ENCODE measurements around the gene INTS11. TPM values are rescaled to one million over a fixed set of nuclear protein-coding genes. Genes with fewer than 3 reads are reported as not detected.

INTS11 gene
- total and polyA plus RNA-seq, 9 of the 15 experiments (the other 6 are each of a cell fraction or from before 2014, with no cell fraction given) = 3.6 to 183 (median 110) TPM

DNA sequence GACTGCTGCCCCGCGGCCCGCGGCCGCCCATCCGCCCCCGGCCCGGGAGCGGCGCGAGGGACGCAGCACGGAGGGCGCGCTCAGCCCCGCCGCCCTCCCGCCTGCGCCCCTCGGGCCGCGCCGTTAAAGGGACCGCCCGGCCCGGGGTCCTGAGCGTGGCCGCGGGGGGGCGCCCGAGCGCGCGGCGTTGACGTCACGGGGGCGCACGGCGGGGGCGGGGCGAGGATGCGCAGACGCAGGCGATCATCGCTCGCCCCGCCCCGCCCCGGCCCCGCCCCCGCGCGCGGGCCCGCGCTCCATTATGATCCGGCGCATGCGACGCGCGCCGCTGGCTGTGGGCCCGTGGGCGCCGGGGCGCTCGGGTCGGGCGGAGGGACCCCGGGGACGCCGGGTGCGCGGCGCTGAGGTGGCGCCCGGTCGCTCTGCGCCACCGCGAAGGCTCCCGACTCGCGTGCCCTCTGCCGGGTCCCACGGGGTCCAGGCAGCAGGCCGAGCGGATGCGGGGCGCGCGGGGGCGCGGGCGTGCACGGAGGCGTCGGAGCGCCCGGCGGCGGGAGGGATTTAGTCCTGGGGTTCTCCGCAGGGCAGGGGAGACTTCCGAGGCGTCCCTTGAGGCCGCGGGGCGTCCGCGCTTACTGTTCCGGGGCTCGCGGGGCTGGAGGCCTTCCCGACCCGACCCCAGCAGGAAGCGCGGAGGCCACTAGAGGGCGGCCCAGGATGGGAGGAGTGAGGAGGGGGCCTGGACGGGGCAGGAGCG, 25.0 kb upstream of the INTS11 start, which contains the start of gene DVL1 (continued):
- TF ChIP-seq HMG20B (CRISPR knock-in tag; IDR thresholded peaks at IDR 0.05) (no peak), ZNF764 (CRISPR knock-in tag; IDR thresholded peaks at IDR 0.05; ENCODE audit: low read depth) (no peak), ARID1B (IDR thresholded peaks at IDR 0.05) (no peak), JUND (IDR thresholded peaks at IDR 0.05; ENCODE audit: borderline replicate concordance, low read depth, low read length) (0 out of 2 replicates have a peak, but pooled peaks have one; percentile 2), JUND (tag; IDR thresholded peaks at IDR 0.05; ENCODE audit: borderline replicate concordance, low read depth, low read length) (no peak), BRCA1 (IDR thresholded peaks at IDR 0.05) (no peak), BRCA1 (CRISPR knock-in tag; IDR thresholded peaks at IDR 0.05) (no peak), CBX2 (IDR thresholded peaks at IDR 0.05; ENCODE audit: insufficient read depth, low read length, poor library complexity, severe bottlenecking) (no peak), XRCC4 (IDR thresholded peaks at IDR 0.05; ENCODE audit: extremely low read depth, insufficient read depth, insufficient read length) (no peak), SAFB2 (IDR thresholded peaks at IDR 0.05; ENCODE audit: borderline replicate concordance, low read depth, low read length, severe bottlenecking) (no peak), ILF3 (IDR thresholded peaks at IDR 0.05; ENCODE audit: borderline replicate concordance) (peak; percentile 91; the same call in 1 of the 2 replicates), CBX1 (IDR thresholded peaks at IDR 0.05; ENCODE audit: low read depth) (no peak), CREM (IDR thresholded peaks at IDR 0.05; ENCODE audit: low read depth) (peak; percentile 89), ZZZ3 (IDR thresholded peaks at IDR 0.05) (no peak), TAF9B (IDR thresholded peaks at IDR 0.05; ENCODE audit: partially characterized antibody) (no peak), PTRF (tag; IDR thresholded peaks at IDR 0.05) (no peak), ZNF197 (CRISPR knock-in tag; IDR thresholded peaks at IDR 0.05; ENCODE audit: low read depth) (peak; percentile 80; the same call in 1 of the 2 replicates)
- TF ChIP-seq, protein P1, sequence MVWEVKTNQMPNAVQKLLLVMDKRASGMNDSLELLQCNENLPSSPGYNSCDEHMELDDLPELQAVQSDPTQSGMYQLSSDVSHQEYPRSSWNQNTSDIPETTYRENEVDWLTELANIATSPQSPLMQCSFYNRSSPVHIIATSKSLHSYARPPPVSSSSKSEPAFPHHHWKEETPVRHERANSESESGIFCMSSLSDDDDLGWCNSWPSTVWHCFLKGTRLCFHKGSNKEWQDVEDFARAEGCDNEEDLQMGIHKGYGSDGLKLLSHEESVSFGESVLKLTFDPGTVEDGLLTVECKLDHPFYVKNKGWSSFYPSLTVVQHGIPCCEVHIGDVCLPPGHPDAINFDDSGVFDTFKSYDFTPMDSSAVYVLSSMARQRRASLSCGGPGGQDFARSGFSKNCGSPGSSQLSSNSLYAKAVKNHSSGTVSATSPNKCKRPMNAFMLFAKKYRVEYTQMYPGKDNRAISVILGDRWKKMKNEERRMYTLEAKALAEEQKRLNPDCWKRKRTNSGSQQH (CRISPR knock-in tag; IDR thresholded peaks at IDR 0.05) = no peak
- TF ChIP-seq, protein P2, sequence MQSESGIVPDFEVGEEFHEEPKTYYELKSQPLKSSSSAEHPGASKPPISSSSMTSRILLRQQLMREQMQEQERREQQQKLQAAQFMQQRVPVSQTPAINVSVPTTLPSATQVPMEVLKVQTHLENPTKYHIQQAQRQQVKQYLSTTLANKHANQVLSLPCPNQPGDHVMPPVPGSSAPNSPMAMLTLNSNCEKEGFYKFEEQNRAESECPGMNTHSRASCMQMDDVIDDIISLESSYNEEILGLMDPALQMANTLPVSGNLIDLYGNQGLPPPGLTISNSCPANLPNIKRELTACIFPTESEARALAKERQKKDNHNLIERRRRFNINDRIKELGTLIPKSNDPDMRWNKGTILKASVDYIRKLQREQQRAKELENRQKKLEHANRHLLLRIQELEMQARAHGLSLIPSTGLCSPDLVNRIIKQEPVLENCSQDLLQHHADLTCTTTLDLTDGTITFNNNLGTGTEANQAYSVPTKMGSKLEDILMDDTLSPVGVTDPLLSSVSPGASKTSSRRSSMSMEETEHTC (IDR thresholded peaks at IDR 0.05) = no peak
- TF ChIP-seq, protein P3, sequence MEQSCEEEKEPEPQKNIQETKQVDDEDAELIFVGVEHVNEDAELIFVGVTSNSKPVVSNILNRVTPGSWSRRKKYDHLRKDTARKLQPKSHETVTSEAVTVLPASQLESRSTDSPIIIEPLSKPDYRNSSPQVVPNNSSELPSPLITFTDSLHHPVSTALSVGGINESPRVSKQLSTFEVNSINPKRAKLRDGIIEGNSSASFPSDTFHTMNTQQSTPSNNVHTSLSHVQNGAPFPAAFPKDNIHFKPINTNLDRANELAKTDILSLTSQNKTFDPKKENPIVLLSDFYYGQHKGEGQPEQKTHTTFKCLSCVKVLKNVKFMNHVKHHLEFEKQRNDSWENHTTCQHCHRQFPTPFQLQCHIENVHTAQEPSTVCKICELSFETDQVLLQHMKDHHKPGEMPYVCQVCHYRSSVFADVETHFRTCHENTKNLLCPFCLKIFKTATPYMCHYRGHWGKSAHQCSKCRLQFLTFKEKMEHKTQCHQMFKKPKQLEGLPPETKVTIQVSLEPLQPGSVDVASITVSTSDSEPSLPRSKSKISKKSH (CRISPR knock-in tag; IDR thresholded peaks at IDR 0.05) = no peak
- TF ChIP-seq, protein P4, sequence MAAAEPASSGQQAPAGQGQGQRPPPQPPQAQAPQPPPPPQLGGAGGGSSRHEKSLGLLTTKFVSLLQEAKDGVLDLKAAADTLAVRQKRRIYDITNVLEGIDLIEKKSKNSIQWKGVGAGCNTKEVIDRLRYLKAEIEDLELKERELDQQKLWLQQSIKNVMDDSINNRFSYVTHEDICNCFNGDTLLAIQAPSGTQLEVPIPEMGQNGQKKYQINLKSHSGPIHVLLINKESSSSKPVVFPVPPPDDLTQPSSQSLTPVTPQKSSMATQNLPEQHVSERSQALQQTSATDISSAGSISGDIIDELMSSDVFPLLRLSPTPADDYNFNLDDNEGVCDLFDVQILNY (CRISPR knock-in tag; IDR thresholded peaks at IDR 0.05) = no peak
- TF ChIP-seq, protein P5, sequence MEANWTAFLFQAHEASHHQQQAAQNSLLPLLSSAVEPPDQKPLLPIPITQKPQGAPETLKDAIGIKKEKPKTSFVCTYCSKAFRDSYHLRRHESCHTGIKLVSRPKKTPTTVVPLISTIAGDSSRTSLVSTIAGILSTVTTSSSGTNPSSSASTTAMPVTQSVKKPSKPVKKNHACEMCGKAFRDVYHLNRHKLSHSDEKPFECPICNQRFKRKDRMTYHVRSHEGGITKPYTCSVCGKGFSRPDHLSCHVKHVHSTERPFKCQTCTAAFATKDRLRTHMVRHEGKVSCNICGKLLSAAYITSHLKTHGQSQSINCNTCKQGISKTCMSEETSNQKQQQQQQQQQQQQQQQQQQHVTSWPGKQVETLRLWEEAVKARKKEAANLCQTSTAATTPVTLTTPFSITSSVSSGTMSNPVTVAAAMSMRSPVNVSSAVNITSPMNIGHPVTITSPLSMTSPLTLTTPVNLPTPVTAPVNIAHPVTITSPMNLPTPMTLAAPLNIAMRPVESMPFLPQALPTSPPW (CRISPR knock-in tag; IDR thresholded peaks at IDR 0.05) = peak; percentile 86

Data from K562 (cell line).